HepG2 (cell line): ENCODE data around the gene ACAP2. TPM values are rescaled to one million over a fixed set of nuclear protein-coding genes. Genes with fewer than 3 reads are reported as not detected.

Source experiments
- ATAC-seq: fragments of 200-7000 bp; cut with Tn5 transposase; 3 replicates; pipeline ENCODE4 v1.9.1; 2020; ENCODE audit warnings: mild to moderate bottlenecking, moderate library complexity
- BruUV-seq: library from RNA; stranded (reverse); fragments of 400-500 nt; replicated peaks from 2 replicates; lab custom pipeline; 2021; lab: Mats Ljungman, UMichigan
- CTCF ChIA-PET: fragments of 300-600 bp; formaldehyde crosslinking; extraction: SDS; loops from one replicate; lab custom pipeline; 2021; ENCODE audit warnings: low total read pairs, inconsistent platforms, low intra/inter-chr PET ratio; lab: Yijun Ruan, JAX
- POLR2A ChIA-PET: fragments of 350-600 bp; sonication (Branson Sonifier 250); formaldehyde crosslinking; loops from one replicate; lab custom pipeline; 2020; ENCODE audit warnings: antibody characterized with exemption, inconsistent platforms; lab: Yijun Ruan, JAX
- DNase-seq: peaks from one replicate; pipeline ENCODE4 v3.0.0-alpha.2; 2015; ENCODE audit warnings: low spot score
- FAIRE-seq: peaks from 3 replicates; lab custom pipeline; 2011; peaks lifted over from hg19 to GRCh38; lab: Jason Lieb, UNC
- H2AFZ ChIP-seq: one replicate; pipeline ENCODE4 v1.6.1; 2011; ENCODE audit warnings: low read length, inconsistent platforms
- H3K27ac ChIP-seq: fragments of 300-600 bp; 3 replicates; pipeline ENCODE4 v1.8.0; 2011; ENCODE audit warnings: mixed run types, mild to moderate bottlenecking, mixed read lengths, low read length, inconsistent platforms; ENCODE audit not compliant: insufficient read depth; ENCODE audit errors: extremely low read length
- H3K27me3 ChIP-seq, 2 experiments: fragments of 200-600 bp in 1 of 2; 2 replicates in 1 of 2; 3 replicates in 1 of 2; pipeline versions ENCODE4 v1.6.0 to v1.8.0; 2011; ENCODE audit warnings: low read length in 2 of 2, mild to moderate bottlenecking in 2 of 2, moderate library complexity in 2 of 2, inconsistent platforms in 1 of 2; ENCODE audit not compliant: insufficient read depth in 2 of 2, control insufficient read depth in 1 of 2
- H3K36me3 ChIP-seq, 2 experiments: fragments of 200-600 bp in 1 of 2; replicated peaks in 1 of 2; 2 replicates in 1 of 2; 3 replicates in 1 of 2; pipeline versions ENCODE4 v1.5.1 to v1.8.0; 2011; ENCODE audit warnings: low read length in 2 of 2, inconsistent platforms in 1 of 2; ENCODE audit not compliant: insufficient read depth in 2 of 2, control insufficient read depth in 1 of 2
- H3K4me1 ChIP-seq: 2 replicates; pipeline ENCODE4 v1.5.1; 2012; ENCODE audit warnings: low read length, inconsistent platforms; ENCODE audit not compliant: insufficient read depth
- H3K4me2 ChIP-seq: 2 replicates; pipeline ENCODE4 v1.6.0; 2011; ENCODE audit warnings: low read depth, low read length, inconsistent platforms
- H3K4me3 ChIP-seq, 3 experiments: fragments of 200-600 bp in 1 of 3; sonication (generic), shearing (Covaris generic) in 1 of 3; replicated peaks in 1 of 3; 2 replicates each; pipeline ENCODE4 v1.5.1; 2011 to 2016; ENCODE audit warnings: low read length in 3 of 3, inconsistent platforms in 2 of 3, low read depth in 2 of 3, mild to moderate bottlenecking in 2 of 3, control low read depth in 1 of 3, mixed read lengths in 1 of 3; ENCODE audit not compliant: insufficient read depth in 1 of 3
- H3K79me2 ChIP-seq: one replicate; pipeline ENCODE4 v1.6.1; 2011; ENCODE audit warnings: low read length, inconsistent platforms; ENCODE audit not compliant: insufficient read depth
- H3K9ac ChIP-seq: 2 replicates; pipeline ENCODE4 v1.6.0; 2011; ENCODE audit warnings: mild to moderate bottlenecking, low read depth, low read length, inconsistent platforms; ENCODE audit not compliant: insufficient read depth
- H3K9me3 ChIP-seq: 2 replicates; pipeline ENCODE4 v1.5.1; 2012; ENCODE audit warnings: mild to moderate bottlenecking, low read length
- H4K20me1 ChIP-seq: 2 replicates; pipeline ENCODE4 v1.6.0; 2011; ENCODE audit warnings: inconsistent platforms, mild to moderate bottlenecking, low read length, moderate library complexity; ENCODE audit not compliant: insufficient read depth
- KDM4B ChIP-seq: sonication (generic); formaldehyde crosslinking; IDR thresholded peaks from 2 replicates; pipeline ENCODE4 v1.4.0; 2020; ENCODE audit warnings: missing genetic modification reagents
- MLX ChIP-seq: IDR thresholded peaks from 2 replicates; pipeline ENCODE4 v1.6.1; 2016
- RBFOX2 ChIP-seq: fragments of 200-400 bp; formaldehyde crosslinking; IDR thresholded peaks from 2 replicates; pipeline ENCODE4 v1.6.1; 2017; ENCODE audit warnings: low read depth, mild to moderate bottlenecking, low read length
- RFXAP ChIP-seq: sonication (generic); formaldehyde crosslinking; IDR thresholded peaks from 2 replicates; pipeline ENCODE4 v1.4.0; 2020; ENCODE audit warnings: missing genetic modification reagents, borderline replicate concordance
- ZBTB38 ChIP-seq: sonication (generic); formaldehyde crosslinking; IDR thresholded peaks from 2 replicates; pipeline ENCODE4 v1.5.1; 2020; ENCODE audit warnings: mild to moderate bottlenecking, missing genetic modification reagents
- ZMYM4 ChIP-seq: sonication (generic); formaldehyde crosslinking; IDR thresholded peaks from 2 replicates; pipeline ENCODE4 v1.8.1; 2023; ENCODE audit warnings: mild to moderate bottlenecking, missing genetic modification reagents
- ZNF274 ChIP-seq: sonication (generic); formaldehyde crosslinking; IDR thresholded peaks from 2 replicates; pipeline ENCODE4 v1.5.1; 2020; ENCODE audit warnings: mild to moderate bottlenecking, missing genetic modification reagents
- ZNF496 ChIP-seq: sonication (generic); formaldehyde crosslinking; IDR thresholded peaks from 2 replicates; pipeline ENCODE4 v1.8.1; 2023; ENCODE audit warnings: mild to moderate bottlenecking, moderate library complexity, missing genetic modification reagents; ENCODE audit not compliant: insufficient replicate concordance
- ZNF777 ChIP-seq: sonication (generic); formaldehyde crosslinking; IDR thresholded peaks from 2 replicates; pipeline ENCODE4 v1.4.0; 2020; ENCODE audit warnings: missing genetic modification reagents
- ZSCAN12 ChIP-seq: sonication (generic); formaldehyde crosslinking; IDR thresholded peaks from 2 replicates; pipeline ENCODE4 v1.9.0; 2021; ENCODE audit warnings: mild to moderate bottlenecking, missing genetic modification reagents
- WGBS: methylation state at CpG from one replicate; pipeline ENCODE4 v1.1.6; 2017; ENCODE audit warnings: low lambda C conversion rate; 5-methylcytosine and 5-hydroxymethylcytosine counted together
- in situ Hi-C: cut with HindIII; loops from 2 replicates; pipeline ENCODE4 v1.10.0; 2017; ENCODE audit warnings: low pct_unique_long_range_greater_than_20kb; ENCODE audit not compliant: extremely low pct_ligation_motif_present
- intact Hi-C: fragments of 100-400 bp; cut with micrococcal nuclease; formaldehyde crosslinking; loops from one replicate; pipeline ENCODE4 v1.10.0; 2022; ENCODE audit not compliant: unreplicated experiment
- polyA plus RNA-seq, 8 experiments: library from polyadenylated mRNA; depleted of rRNA in 3 of 8; stranded (reverse) in 7 of 8; unstranded in 1 of 8; fragments of >200 nt; fragmentation: Illumina TruSeq in 4 of 8; extraction: Trizol in 4 of 8; gene quantifications; 2 replicates each; pipeline versions ENCODE4 v1.2.1 to v1.2.3, GENCODE V29; 2011 to 2016; ENCODE audit warnings: low read depth in 4 of 8, missing spikeins in 1 of 8, mixed read lengths in 1 of 8; ENCODE audit not compliant: insufficient read depth in 1 of 8
- total RNA-seq, 5 experiments: library from RNA; depleted of rRNA; stranded (reverse); fragments of >200 nt; fragmentation: Illumina TruSeq; extraction: Trizol; gene quantifications; 2 replicates each; pipeline ENCODE4 v1.2.3, GENCODE V29; 2016; ENCODE audit warnings: low read depth in 1 of 5
- TF ChIP-seq, protein P1 (sequence below): sonication (generic); formaldehyde crosslinking; IDR thresholded peaks from 2 replicates; pipeline ENCODE4 v1.4.0; 2020; ENCODE audit warnings: missing genetic modification reagents
- TF ChIP-seq, protein P2 (sequence below): sonication (generic); formaldehyde crosslinking; IDR thresholded peaks from 2 replicates; pipeline ENCODE4 v1.8.0; 2022; ENCODE audit warnings: missing genetic modification reagents, low read depth, mild to moderate bottlenecking, borderline replicate concordance
- TF ChIP-seq, protein P3 (sequence below): IDR thresholded peaks from 2 replicates; pipeline ENCODE4 v1.6.1; 2012; ENCODE audit warnings: low read depth, low read length, improper control_type of control experiment

ACAP2 gene
- total and polyA plus RNA-seq, 2 of the 13 experiments (the other 11 are each of a cell fraction or from before 2014, with no cell fraction given): 7.3 to 23.9 TPM

DNA sequence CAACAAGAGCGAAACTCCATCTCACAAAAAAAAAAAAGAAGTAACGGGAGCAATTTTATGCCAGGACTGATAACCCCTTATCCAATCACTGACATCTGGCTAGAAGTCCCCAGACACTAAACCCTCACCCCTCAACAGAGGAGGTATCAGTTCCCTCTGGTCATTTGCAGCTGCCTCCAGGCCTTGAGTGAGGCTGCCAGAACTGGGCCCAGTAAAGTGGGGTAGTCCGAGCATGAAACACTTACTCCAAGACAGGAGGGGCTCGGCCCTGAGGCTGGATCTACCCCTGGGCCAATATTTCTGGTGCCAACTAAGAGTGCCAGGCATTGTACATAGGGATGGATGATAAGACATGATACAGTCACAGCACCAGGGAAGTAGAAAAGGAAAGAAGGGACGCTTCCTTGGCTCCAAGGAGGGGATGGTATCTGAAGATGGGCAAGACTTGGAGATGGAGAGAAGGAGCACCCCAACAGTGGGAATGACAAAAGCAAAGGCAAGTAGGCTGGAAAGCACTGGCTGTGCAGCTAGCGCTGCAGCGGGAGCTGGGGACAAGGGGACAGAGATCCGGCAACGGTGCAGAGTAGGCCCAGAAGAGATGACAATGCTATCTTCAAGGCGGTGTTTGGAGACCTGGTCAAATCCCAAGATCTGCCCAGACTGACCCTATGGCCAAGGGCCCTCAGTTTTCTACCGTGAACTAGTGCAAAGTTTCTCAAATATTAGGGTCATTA, 174.1 kb downstream of the ACAP2 start:
- no peak for FAIRE-seq
- no peak for ATAC-seq
- WGBS: 90% methylated on average over 11 of the region's 11 CpGs
- TF ChIP-seq ZNF274 (CRISPR knock-in tag) (no peak), RFXAP (no peak), ZBTB38 (peak; percentile 22; the same call in 1 of the 2 replicates)
- TF ChIP-seq, protein P1, sequence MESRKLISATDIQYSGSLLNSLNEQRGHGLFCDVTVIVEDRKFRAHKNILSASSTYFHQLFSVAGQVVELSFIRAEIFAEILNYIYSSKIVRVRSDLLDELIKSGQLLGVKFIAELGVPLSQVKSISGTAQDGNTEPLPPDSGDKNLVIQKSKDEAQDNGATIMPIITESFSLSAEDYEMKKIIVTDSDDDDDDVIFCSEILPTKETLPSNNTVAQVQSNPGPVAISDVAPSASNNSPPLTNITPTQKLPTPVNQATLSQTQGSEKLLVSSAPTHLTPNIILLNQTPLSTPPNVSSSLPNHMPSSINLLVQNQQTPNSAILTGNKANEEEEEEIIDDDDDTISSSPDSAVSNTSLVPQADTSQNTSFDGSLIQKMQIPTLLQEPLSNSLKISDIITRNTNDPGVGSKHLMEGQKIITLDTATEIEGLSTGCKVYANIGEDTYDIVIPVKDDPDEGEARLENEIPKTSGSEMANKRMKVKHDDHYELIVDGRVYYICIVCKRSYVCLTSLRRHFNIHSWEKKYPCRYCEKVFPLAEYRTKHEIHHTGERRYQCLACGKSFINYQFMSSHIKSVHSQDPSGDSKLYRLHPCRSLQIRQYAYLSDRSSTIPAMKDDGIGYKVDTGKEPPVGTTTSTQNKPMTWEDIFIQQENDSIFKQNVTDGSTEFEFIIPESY (CRISPR knock-in tag): peak; percentile 68; the same call in 1 of the 2 replicates
- no peaks in the 10 kb centered on the region; a peak in 1 of 5 replicates for H3K27me3 ChIP-seq
- H3K9me3 ChIP-seq: no peaks in the 10 kb centered on the region
- no TSS peak for BruUV-seq
- peaks cover 47% of the 10 kb centered on the region for H3K4me1 ChIP-seq
- intact Hi-C loops (no loop called here), in situ Hi-C loops (no loop called here)
- no peak for DNase-seq
- peaks cover 9 to 28% of the 10 kb centered on the region in 2 experiments; a peak in 4 of 5 replicates for H3K36me3 ChIP-seq
- CTCF ChIA-PET: no interaction called here
- POLR2A ChIA-PET: interaction anchor here (1.1 to 3.5 kb wide), 2 partner anchors 107 to 273 kb away, joined by 3 to 22 read pairs; partner anchors contain the start of gene PPP1R2
- H4K20me1 ChIP-seq: no peaks in the 10 kb centered on the region
- H2AFZ ChIP-seq: no peak overlapping the region
- H3K9ac ChIP-seq: peak overlapping the region; percentile 82; the same call in 1 of the 2 replicates
- H3K27ac ChIP-seq: no peak overlapping the region
- H3K4me2 ChIP-seq: peak overlapping the region; percentile 90
- H3K4me3 ChIP-seq: peak overlapping the region in 1 of 3 experiments; percentile 89; a peak in 2 of 6 replicates
- peaks cover 44% of the 10 kb centered on the region for H3K79me2 ChIP-seq

DNA sequence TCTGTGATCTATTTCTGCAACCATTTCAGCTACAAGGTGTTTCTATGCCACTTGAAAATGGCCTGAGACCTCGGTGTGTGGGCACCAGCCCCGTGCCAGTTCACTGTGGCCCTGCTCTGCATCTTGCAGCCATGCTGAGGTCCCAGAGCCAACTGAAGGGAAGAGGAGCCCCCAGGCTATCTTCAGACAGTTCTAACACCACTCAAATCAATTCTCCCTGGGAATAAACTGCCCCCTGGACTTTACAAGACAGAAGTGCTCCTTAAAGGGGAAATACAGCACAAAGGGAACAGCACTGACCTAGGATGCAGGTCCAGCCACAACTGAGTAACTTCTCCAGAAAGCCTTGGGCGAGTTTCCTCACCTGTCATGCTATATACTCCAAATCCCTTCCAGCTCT, 175.7 kb downstream of the ACAP2 start:
- H3K36me3 ChIP-seq: peaks cover 9 to 28% of the 10 kb centered on the region in 2 experiments; a peak in 4 of 5 replicates
- no peak overlapping the region for H3K9ac ChIP-seq
- 91% methylated on average over 3 of the region's 3 CpGs for WGBS
- peaks cover 43% of the 10 kb centered on the region for H3K4me1 ChIP-seq
- intact Hi-C loops (no loop called here), in situ Hi-C loops (no loop called here)
- CTCF ChIA-PET: no interaction called here
- H4K20me1 ChIP-seq: no peaks in the 10 kb centered on the region
- BruUV-seq: no TSS peak
- no peak for DNase-seq
- no peak overlapping the region for H2AFZ ChIP-seq
- POLR2A ChIA-PET: no interaction called here
- no peak overlapping the region for H3K4me3 ChIP-seq
- no peak overlapping the region for H3K27ac ChIP-seq
- no peaks in the 10 kb centered on the region for H3K9me3 ChIP-seq
- no peaks in the 10 kb centered on the region; a peak in 1 of 5 replicates for H3K27me3 ChIP-seq
- ATAC-seq: no peak
- FAIRE-seq: no peak
- H3K4me2 ChIP-seq: no peak overlapping the region
- peaks cover 44% of the 10 kb centered on the region for H3K79me2 ChIP-seq
- TF ChIP-seq KDM4B (no peak), RBFOX2 (no peak), ZNF777 (CRISPR knock-in tag) (no peak), ZMYM4 (CRISPR knock-in tag) (no peak), MLX (CRISPR knock-in tag) (no peak), ZSCAN12 (no peak), ZNF496 (CRISPR knock-in tag) (no peak)
- TF ChIP-seq, protein P2, sequence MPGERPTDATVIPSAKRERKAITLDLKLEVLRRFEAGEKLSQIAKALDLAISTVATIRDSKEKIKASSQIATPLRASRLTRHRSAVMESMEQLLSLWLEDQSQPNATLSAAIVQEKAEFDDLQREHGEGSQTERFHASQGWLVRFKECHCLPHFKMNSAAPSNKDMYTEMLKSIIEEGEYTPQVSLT (CRISPR knock-in tag): no peak
- TF ChIP-seq, protein P3, sequence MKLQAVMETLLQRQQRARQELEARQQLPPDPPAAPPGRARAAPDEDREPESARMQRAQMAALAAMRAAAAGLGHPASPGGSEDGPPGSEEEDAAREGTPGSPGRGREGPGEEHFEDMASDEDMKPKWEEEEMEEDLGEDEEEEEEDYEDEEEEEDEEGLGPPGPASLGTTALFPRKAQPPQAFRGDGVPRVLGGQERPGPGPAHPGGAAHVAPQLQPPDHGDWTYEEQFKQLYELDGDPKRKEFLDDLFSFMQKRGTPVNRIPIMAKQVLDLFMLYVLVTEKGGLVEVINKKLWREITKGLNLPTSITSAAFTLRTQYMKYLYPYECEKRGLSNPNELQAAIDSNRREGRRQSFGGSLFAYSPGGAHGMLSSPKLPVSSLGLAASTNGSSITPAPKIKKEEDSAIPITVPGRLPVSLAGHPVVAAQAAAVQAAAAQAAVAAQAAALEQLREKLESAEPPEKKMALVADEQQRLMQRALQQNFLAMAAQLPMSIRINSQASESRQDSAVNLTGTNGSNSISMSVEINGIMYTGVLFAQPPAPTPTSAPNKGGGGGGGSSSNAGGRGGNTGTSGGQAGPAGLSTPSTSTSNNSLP: no peak
